Ovary (tissue), 9 donors: ENCODE results near the gene GET4. TPM values are rescaled to one million over a fixed set of nuclear protein-coding genes. Genes with fewer than 3 reads are reported as not detected.
"Not testable (repeated sequence)": the region's sequence is repeated elsewhere in the genome, so short reads cannot be mapped to it uniquely, and the experiment has no call there.

Source experiments
- DNase-seq, 5 donors: peaks; one replicate each; pipeline ENCODE4 v3.0.0-alpha.2; 2019 to 2020
- H3K27ac ChIP-seq, 2 donors: fragments of 200-600 bp; one replicate each; pipeline versions ENCODE4 v1.5.1 to v1.8.0; 2019 to 2022
- H3K27me3 ChIP-seq: fragments of 200-600 bp; one replicate; pipeline ENCODE4 v1.8.0; 2022
- H3K36me3 ChIP-seq: fragments of 200-600 bp; sonication (generic); one replicate; pipeline ENCODE4 v1.5.1; 2019
- H3K4me1 ChIP-seq: one replicate; pipeline ENCODE4 v1.8.1; 2013; ENCODE audit warnings: mild to moderate bottlenecking, moderate library complexity; ENCODE audit not compliant: insufficient read depth
- H3K4me3 ChIP-seq: fragments of 200-600 bp; sonication (generic); one replicate; pipeline ENCODE4 v1.5.1; 2017
- H3K9me3 ChIP-seq, 2 donors: fragments of 200-600 bp in 1 of 2; sonication (generic) in 1 of 2; one replicate each; pipeline versions ENCODE4 v1.5.1 to v1.8.1; 2013 to 2019; ENCODE audit warnings: mild to moderate bottlenecking in 1 of 2, moderate library complexity in 1 of 2
- CTCF ChIP-seq, 3 donors: fragments of 450-650 bp in 2 of 3; fragments of 200-600 bp in 1 of 3; IDR thresholded peaks; one replicate each; pipeline versions ENCODE4 v1.5.1 to v1.8.0; 2016 to 2022; ENCODE audit warnings: antibody characterized with exemption in 3 of 3, mild to moderate bottlenecking in 1 of 3
- EP300 ChIP-seq: sonication (generic); formaldehyde crosslinking; IDR thresholded peaks from one replicate; pipeline ENCODE4 v1.6.1; 2017; ENCODE audit warnings: antibody characterized with exemption
- POLR2A ChIP-seq: fragments of 450-650 bp; IDR thresholded peaks from one replicate; pipeline ENCODE4 v1.6.1; 2017; ENCODE audit warnings: antibody characterized with exemption, mild to moderate bottlenecking, moderate library complexity
- WGBS, 3 donors: extraction: QIAGEN DNeasy Blood & Tissue Kit in 1 of 3; methylation state at CpG; one replicate each; pipeline versions ENCODE4 v1.1.5 to v1.1.7; 2013 to 2017; 5-methylcytosine and 5-hydroxymethylcytosine counted together
- intact Hi-C, 4 donors: fragments of 100-400 bp; cut with DNase I; formaldehyde crosslinking; loops; one replicate each; pipeline versions ENCODE4 v1.11.0 to v1.15.1; 2022 to 2023
- polyA plus RNA-seq, 2 donors: library from polyadenylated mRNA; stranded (reverse); fragments of 200-250 nt in 1 of 2; fragments of 350-450 nt in 1 of 2; fragmentation: Illumina TruSeq in 1 of 2; extraction: RNeasy Lipid Tissue Mini Kit (QIAGEN cat#74804) in 1 of 2; gene quantifications; one replicate each; pipeline ENCODE4 v1.2.3, GENCODE V29; 2013 to 2014
- total RNA-seq, 7 donors: library from RNA; depleted of rRNA in 2 of 7; stranded (reverse); fragments of >200 nt in 2 of 7; fragmentation: NEBNext Ultra II Directional in 3 of 7; extraction: Animal tissue kit (Norgen Biotek cat#: 25700) in 3 of 7; gene quantifications; one replicate each; pipeline versions ENCODE4 v1.1.0 to v1.2.4, GENCODE V29; 2016 to 2023
- donor health status: DM: no; HTN: no; CAD: no; lungs with moderate emphysema.
- donor health status: DM: no; HTN: no; CAD: no.
- donor health status: Bipolar disorder and iron deficiency.
- donor health status: DM: yes; HTN: yes; CAD: no.
- donor health status: DM: no; HTN: no; CAD: no.
- donor health status: DM: yes; HTN: yes; CAD: no.

The GET4 gene
- total and polyA plus RNA-seq, 9 donors, result 7.2 to 37.6 (median 30.4) TPM

DNA sequence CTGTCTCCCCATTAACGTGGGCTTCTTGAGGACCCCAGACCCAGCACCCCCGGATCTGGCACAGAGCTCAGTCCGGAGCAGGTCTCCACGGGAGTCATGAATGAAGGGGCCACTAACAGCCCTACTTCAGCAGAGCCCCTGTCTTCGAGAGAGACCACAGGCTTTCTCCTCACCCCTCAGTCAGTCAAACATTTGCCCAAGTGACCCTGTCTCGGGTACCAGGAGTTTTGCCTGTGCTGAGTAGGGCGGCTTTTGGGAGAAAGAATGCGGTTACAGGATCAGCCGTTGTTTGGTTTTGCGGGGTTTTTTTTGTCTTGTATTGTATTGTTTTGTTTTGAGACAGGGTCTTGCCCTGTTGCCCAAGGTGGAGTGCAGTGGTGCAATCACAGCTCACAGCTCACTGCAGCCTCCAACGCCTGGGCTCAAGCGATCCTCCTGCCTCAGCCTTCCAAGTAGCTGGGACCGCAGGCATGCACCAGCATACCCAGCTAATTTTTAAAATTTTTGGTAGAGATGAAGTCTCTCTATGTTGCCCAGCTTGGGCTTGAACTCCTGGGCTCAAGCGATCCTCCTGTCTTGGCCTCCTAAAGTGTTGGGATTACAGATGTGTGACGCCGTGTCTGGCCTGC, 61.6 kb downstream of the GET4 start:
- WGBS, 3 donors, result 84 to 92% (median 89%) methylated on average over 16 of the region's 16 CpGs
- H3K36me3 ChIP-seq, result no peaks in the 10 kb centered on the region
- TF ChIP-seq CTCF (IDR thresholded peaks at IDR 0.05) (no peak), EP300 (no peak), POLR2A (no peak)
- no peak overlapping the region for H3K4me3 ChIP-seq
- H3K27me3 ChIP-seq, result no peaks in the 10 kb centered on the region
- H3K9me3 ChIP-seq, result no peaks in the 10 kb centered on the region
- H3K4me1 ChIP-seq, result no peaks in the 10 kb centered on the region
- intact Hi-C loops, result no loop called here
- H3K27ac ChIP-seq, result no peak overlapping the region
- no peak for DNase-seq

GRCh38 chr7:938546-939185, 62.3 kb downstream of the GET4 start:
- WGBS, 3 donors, result 92 to 96% (median 93%) methylated on average over 27 of the region's 27 CpGs
- Histone ChIP-seq H3K27ac (no peak overlapping the region), H3K9me3 (no peaks in the 10 kb centered on the region), H3K36me3 (no peaks in the 10 kb centered on the region), H3K27me3 (no peaks in the 10 kb centered on the region), H3K4me3 (no peak overlapping the region), H3K4me1 (no peaks in the 10 kb centered on the region)
- DNase-seq, result no peak
- no peak for TF ChIP-seq EP300
- no peak for TF ChIP-seq CTCF (IDR thresholded peaks at IDR 0.05)
- TF ChIP-seq POLR2A, result no peak
- intact Hi-C loops, result no loop called here

GRCh38 chr7:939843-940242, 63.5 kb downstream of the GET4 start:
- no peak for TF ChIP-seq CTCF (IDR thresholded peaks at IDR 0.05)
- TF ChIP-seq EP300, result no peak
- TF ChIP-seq POLR2A, result no peak
- Histone ChIP-seq H3K27me3 (no peaks in the 10 kb centered on the region), H3K4me3 (no peak overlapping the region), H3K27ac (no peak overlapping the region), H3K4me1 (no peaks in the 10 kb centered on the region), H3K9me3 (no peaks in the 10 kb centered on the region), H3K36me3 (no peaks in the 10 kb centered on the region)
- intact Hi-C loops, result no loop called here
- 80 to 88% (median 85%) methylated on average over 4 of the region's 4 CpGs for WGBS, 3 donors
- DNase-seq, result peak in 1 of 5 donors; percentile 4

- Histone ChIP-seq H3K27ac (no peak overlapping the region), H3K9me3 (no peaks in the 10 kb centered on the region)
- WGBS, 3 donors, result 65% methylated on average over 2 of the region's 2 CpGs
Observed at GRCh38 chr7:940599-941408, 64.5 kb downstream of the GET4 start.

GRCh38 chr7:943793-944192, 67.4 kb downstream of the GET4 start:
- H3K36me3 ChIP-seq, H3K9me3 ChIP-seq, DNase-seq, H3K27me3 ChIP-seq, H3K4me3 ChIP-seq, intact Hi-C loops, H3K4me1 ChIP-seq, H3K27ac ChIP-seq: not testable (repeated sequence)
- 74 to 86% (median 78%) methylated on average over 4 of the region's 4 CpGs for WGBS, 3 donors

More at GRCh38 chr7:940599-941408, 64.5 kb downstream of the GET4 start:
- no peaks in the 10 kb centered on the region for H3K36me3 ChIP-seq
- no peaks in the 10 kb centered on the region for H3K27me3 ChIP-seq
- H3K4me3 ChIP-seq, result no peak overlapping the region
- intact Hi-C loops, result no loop called here
- DNase-seq, result no peak
- TF ChIP-seq CTCF (IDR thresholded peaks at IDR 0.05) (no peak), EP300 (no peak), POLR2A (no peak)
- H3K4me1 ChIP-seq, result no peaks in the 10 kb centered on the region
